Vagina (tissue), 2 donors: ENCODE measurements around the gene C5AR1.

Experiments
- POLR2AphosphoS5 ChIP-seq, 2 donors: sonication (generic); formaldehyde crosslinking; IDR thresholded peaks; one replicate each; pipeline ENCODE4 v1.9.0; 2017; ENCODE audit warnings: antibody characterized with exemption in 2 of 2, mild to moderate bottlenecking in 2 of 2, low read depth in 1 of 2; ENCODE audit not compliant: insufficient read depth in 1 of 2
- TF ChIP-seq, protein P1 (sequence below), 3 experiments: fragments of 450-650 bp in 2 of 3; fragments of 200-600 bp in 1 of 3; sonication (generic) in 1 of 3; IDR thresholded peaks; one replicate each; pipeline ENCODE4 v1.5.1; 2017 to 2019; ENCODE audit warnings: antibody characterized with exemption in 3 of 3, mild to moderate bottlenecking in 2 of 3, moderate library complexity in 2 of 3

DNA sequence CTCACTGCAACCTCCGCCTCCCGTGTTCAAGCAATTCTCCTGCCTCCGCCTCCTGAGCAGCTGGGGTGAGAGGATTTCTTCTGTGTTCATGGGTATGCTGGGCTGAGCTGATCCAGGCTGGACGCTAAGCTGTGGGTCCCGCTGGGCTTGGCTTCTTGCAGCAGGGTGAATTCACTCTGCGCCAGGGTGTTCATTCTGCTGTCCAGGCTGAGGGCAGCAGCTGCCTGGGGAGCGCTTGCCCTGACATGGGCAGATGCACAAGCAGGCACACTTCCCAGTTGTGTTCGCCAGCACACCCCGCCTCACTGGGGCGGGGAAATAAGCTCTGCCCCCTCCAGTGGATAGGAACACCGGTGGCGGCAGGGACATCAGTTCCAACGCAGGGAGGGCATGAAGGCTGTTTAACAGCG, 42.3 kb upstream of the C5AR1 start:
- TF ChIP-seq, protein P1, sequence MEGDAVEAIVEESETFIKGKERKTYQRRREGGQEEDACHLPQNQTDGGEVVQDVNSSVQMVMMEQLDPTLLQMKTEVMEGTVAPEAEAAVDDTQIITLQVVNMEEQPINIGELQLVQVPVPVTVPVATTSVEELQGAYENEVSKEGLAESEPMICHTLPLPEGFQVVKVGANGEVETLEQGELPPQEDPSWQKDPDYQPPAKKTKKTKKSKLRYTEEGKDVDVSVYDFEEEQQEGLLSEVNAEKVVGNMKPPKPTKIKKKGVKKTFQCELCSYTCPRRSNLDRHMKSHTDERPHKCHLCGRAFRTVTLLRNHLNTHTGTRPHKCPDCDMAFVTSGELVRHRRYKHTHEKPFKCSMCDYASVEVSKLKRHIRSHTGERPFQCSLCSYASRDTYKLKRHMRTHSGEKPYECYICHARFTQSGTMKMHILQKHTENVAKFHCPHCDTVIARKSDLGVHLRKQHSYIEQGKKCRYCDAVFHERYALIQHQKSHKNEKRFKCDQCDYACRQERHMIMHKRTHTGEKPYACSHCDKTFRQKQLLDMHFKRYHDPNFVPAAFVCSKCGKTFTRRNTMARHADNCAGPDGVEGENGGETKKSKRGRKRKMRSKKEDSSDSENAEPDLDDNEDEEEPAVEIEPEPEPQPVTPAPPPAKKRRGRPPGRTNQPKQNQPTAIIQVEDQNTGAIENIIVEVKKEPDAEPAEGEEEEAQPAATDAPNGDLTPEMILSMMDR (IDR thresholded peaks at IDR 0.05): no peak
- TF ChIP-seq POLR2AphosphoS5 (IDR thresholded peaks at IDR 0.05; ENCODE audit: insufficient read depth in 1 of 2, low read depth in 1 of 2): no peak
